GM21786 (cell line): ENCODE measurements around the gene ZNF578.
"Not testable (repeated sequence)": the region's sequence is repeated elsewhere in the genome, so short reads cannot be mapped to it uniquely, and the experiment has no call there.

Source experiments
- ATAC-seq: cut with Tn5 transposase; IDR thresholded peaks from one replicate; pipeline ENCODE4 v1.9.1; 2021; ENCODE audit not compliant: unreplicated experiment

The ZNF578 gene

GRCh38 chr19:52453324-52454094, at the start of gene ZNF578:
TSS of gene ZNF578 (plus strand) at chr19:52453553. CDS start at chr19:52501846, 48,293 bp downstream.
- no peak for ATAC-seq

- ATAC-seq, result no peak
Observed at GRCh38 chr19:52410276-52410675, 43.1 kb upstream of the ZNF578 start.

- ATAC-seq, result no peak
Observed at GRCh38 chr19:52415711-52416110, 37.6 kb upstream of the ZNF578 start.

GRCh38 chr19:52428937-52429336, 24.4 kb upstream of the ZNF578 start, which contains the start of gene ZNF534:
TSS of gene ZNF534 (plus strand) at chr19:52429148. CDS start at chr19:52431475, 2,327 bp downstream.
- no peak for ATAC-seq

DNA sequence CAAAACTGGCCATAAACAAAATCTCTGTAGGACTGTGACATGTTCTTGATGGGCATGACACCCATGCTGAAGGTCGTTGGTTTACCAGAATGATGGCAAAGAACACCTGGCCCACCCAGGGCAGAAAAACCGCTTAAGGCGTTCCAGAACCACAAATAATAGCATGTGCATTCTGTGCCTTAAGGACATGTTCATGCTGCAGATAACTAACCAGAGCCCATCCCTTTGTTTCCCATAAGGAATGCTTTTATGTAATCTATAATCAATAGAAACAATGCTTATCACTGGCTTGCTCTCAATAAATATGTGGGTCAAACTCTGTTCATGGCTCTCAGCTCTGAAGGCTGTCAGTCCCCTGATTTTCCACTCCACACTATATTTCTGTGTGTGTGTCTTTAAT, 11.2 kb upstream of the ZNF578 start:
- ATAC-seq, result no peak

DNA sequence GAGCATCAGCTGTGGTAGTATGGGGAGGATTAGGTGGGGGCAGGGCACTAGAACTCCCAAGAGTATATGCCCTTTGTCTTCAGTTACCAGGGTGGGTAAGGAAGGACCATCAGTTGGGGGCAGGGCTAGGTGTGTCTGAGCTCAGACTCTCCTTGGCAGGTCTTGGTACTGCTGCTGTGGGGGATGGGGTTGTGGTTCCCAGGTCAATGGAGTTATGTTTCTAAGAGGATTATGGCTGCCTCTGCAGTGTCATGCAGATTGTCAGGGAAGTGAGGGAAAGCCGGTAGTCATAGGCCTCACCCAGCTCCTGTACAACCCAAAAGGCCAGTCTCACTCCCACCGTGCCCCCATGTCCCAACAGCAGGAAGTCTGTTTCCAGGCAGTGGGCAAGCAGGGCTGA, 8.8 kb upstream of the ZNF578 start:
- no peak for ATAC-seq

DNA sequence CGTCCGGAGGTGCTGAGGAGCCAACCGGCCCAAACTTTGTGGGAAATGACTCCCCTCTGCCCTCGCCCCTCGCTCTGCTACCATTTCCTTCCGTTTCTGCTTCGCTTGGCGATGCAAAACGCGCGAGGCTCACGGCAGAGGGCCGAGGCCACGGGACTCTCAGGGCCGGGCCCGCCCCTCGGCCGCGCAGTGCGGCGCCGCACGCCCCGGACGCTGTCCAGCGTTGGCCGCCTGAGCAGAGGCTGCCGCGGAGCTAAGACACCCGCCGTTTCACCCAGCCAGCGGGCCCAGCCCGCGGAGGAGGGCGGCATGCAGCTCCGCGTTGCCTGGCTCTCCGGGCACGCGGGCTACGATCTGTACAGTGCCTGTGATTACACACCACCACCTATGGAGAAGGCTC, 2.1 kb upstream of the ZNF578 start:
- no peak for ATAC-seq

DNA sequence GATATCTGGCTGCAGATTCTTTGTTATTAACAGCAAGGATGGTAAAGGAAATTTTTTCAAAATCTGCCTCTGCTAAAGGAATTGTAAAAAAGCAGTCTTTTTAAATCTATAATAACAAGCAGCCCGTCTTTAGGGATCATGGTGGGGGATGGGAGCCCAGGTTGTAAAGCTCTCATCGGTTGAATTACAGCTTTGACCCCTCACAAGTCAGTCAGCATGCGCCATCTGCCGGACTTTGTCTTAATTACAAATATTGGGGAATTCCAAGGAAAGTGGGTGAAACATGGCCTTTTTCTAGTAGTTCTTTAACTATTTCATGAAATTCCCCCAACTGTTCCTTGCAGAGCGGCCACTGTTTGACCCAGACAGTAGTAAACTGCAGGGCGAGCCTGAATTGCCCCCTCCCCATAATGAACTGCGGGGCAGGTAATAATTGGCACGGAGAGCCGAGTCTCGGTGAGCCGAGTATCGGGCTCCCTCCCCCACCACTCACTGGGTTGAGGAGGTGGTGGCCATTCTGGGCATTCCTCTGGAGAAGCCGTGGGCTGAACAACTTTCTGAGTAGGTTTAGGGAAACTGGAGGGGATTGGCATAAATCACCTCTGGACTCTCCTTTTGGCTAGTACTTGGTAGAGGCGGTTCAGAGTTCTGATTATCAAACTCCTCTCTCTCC, 11.6 kb downstream of the ZNF578 start:
- ATAC-seq, result no peak

DNA sequence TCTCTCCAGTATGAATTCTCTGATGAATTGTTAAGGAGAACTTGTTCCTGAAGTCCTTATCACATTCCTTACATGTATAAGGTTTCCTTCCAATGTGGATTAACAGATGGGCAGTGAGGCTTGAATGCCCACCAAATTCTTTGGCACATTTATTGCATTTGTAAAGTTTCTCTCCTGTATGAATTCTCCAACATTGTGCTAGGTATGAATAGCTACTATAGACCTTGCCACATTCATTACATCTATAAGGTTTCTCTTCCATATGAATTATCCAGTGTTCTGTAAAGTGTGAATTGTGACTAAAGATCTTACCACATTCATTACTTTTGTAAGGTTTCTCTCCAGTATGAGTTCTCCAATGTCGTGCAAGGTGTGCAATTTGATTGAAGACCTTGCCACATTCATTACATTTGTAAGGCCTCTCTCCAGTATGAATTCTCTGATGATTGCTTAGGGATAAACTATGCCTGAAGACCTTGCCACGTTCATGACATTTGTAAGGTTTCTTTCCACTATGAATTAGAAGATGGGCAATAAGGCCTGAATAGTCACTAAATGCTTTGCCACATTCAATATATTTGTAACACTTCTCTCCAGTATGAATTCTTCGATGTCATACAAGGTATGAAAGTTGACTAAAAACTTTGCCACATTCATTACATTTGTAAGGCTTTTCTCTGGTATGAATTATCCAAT, 20.4 kb downstream of the ZNF578 start:
- ATAC-seq, result no peak

DNA sequence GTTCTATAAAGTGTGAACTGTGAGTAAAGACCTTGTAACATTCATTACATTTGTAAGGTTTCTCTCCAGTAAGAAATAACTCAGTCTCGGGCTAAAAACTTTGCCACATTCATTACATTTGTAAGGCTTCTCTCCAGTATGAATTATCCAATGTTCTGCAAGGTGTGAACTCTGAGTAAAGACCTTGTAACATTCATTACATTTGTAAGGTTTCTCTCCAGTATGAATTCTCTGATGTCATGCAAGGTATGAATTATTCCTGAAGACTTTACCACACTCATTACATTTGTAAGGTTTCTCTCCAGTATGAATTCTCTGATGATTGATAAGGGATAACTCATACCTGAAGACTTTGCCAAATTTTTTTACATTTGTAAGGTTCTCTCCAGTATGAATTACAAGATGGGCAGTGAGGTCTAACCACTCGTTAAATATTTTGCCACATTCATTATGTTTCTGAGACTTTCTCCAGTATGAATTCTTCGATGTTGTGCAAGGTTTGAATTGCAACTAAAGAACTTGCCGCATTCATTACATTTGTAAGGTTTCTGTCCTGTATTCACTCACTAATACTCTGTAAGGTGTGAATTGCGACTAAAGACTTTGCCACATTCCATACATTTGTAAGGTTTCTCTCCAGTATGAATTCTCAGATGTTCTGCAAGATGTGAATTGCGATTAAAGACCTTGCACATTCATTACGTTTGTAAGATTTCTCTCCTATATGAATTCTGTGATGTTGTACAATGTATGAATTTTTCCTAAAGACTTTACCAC, 21.2 kb downstream of the ZNF578 start:
- ATAC-seq, result no peak

GRCh38 chr19:52484111-52484743, 30.9 kb downstream of the ZNF578 start:
- not testable (repeated sequence) for ATAC-seq

DNA sequence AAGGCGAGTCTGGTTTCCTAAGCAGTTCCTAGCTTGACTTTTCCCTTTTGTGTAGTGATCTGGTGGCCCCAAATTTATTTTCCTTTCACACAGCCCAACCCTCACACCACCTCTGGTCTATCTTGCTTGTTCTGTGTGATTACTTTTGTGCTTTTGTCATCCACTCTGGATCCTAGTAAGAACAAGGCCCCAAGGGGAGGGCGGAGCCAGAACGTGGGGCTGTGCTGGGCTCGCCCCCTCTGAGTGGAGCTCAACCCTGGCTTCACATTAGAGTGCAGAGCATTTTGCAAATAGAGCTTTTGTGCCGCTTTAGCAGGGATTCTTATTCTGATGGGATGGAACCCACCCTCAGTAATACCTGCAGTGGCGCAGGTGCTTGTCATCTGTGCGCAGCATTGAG, 31.7 kb downstream of the ZNF578 start:
- ATAC-seq, result not testable (repeated sequence)

GRCh38 chr19:52485561-52486240, 32.3 kb downstream of the ZNF578 start:
- not testable (repeated sequence) for ATAC-seq

- ATAC-seq, result no peak
Observed at GRCh38 chr19:52492201-52492993, 39.0 kb downstream of the ZNF578 start.

- no peak for ATAC-seq
Observed at GRCh38 chr19:52492994-52493470, 39.7 kb downstream of the ZNF578 start.

DNA sequence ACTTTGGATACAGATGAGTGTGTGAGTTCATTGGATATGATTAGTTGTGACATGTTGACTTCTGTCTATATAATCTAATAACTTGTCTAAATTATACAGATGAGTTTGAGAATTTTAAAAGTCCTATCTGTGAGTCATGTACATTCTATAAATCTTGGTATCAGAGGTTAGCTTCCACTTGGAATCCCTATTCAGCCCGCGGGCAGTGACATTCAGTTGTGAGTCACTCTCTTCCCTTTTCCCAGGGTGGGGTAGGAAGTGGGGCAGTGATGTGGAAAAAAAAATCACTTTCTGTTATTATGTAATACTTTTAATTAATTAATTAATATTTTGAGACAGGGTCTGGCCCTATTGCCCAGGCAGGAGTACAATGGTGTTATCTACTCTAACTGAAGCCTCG, 41.2 kb downstream of the ZNF578 start:
- no peak for ATAC-seq

DNA sequence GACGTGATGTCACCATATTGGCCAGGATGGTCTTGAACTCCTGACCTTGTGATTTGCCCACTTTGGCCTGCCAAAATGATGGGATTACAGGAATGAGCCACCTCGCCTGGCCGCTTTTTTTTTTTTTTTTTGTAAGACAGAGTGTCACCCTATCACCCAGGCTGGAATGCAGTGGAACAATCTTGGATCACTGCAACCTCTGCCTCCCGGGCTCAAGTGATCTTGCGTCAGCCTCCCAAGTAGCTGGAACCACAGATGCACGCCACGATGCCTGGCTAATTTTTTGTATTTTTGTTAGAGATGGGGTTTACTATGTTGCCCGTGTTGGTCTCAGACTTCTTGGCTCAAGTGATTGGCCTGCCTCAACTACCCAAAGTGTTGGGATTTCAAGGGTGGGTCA, 45.2 kb downstream of the ZNF578 start:
- no peak for ATAC-seq

DNA sequence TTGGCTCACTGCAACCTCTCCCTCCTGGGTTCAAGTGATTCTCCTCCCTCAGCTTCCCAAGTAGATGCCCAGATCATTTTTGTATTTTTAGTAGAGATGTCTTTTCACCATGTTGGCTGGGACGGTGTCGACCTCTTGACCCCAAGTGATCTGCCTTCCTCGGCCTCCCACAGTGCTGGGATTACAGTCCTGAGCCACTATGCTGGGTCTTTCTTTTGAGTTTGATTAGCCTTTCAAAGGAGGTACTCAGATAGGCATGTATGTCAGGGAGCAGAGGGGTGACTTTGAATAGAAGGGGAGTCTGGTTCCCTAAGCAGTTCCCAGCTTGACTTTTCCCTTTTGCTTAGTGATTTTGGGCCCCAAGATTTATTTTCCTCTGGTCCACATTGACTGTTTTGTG, 47.1 kb downstream of the ZNF578 start:
- ATAC-seq, result not testable (repeated sequence)

DNA sequence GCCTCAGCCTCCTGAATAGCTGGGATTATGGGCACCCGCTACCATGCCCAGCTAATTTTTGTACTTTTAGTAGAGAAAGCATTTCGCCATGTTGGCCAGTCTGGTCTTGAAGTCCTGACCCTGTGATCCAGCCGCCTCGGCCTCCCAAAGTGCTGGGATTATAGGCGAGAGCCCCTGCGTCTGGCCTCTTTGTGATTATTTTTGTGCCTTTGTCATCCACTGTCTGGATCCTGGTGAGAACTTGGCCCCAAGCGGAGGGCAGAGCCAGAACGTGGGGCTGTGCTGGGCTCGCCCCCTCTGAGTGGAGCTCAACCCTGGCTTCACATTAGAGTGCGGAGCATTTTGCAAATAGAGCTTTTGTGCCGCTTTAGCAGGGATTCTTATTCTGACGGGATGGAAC, 47.6 kb downstream of the ZNF578 start:
- not testable (repeated sequence) for ATAC-seq
